Upper lobe of left lung (tissue), 6 donors: ENCODE results near the gene ARHGEF37. TPM values are rescaled to one million over a fixed set of nuclear protein-coding genes. Genes with fewer than 3 reads are reported as not detected.

Experiments used
- ATAC-seq, 2 donors: fragments of 200-7000 bp; cut with Tn5 transposase; one replicate each; pipeline ENCODE4 v1.9.1; 2022; ENCODE audit warnings: mild to moderate bottlenecking in 2 of 2, moderate library complexity in 2 of 2; ENCODE audit not compliant: low FRiP score in 2 of 2
- DNase-seq, 2 donors: peaks; one replicate each; pipeline ENCODE4 v3.0.0-alpha.2; 2019 to 2020
- H3K27ac ChIP-seq, 4 donors: fragments of 200-600 bp; sonication (generic); one replicate each; pipeline ENCODE4 v1.5.1; 2016 to 2019
- H3K27me3 ChIP-seq, 4 donors: fragments of 200-600 bp; sonication (generic); one replicate each; pipeline ENCODE4 v1.5.1; 2017 to 2019
- H3K36me3 ChIP-seq, 4 donors: fragments of 200-600 bp; sonication (generic); one replicate each; pipeline ENCODE4 v1.5.1; 2016 to 2019
- H3K4me1 ChIP-seq, 4 donors: fragments of 200-600 bp; sonication (generic); one replicate each; pipeline ENCODE4 v1.5.1; 2018 to 2019
- H3K4me3 ChIP-seq, 4 donors: fragments of 200-600 bp; sonication (generic); one replicate each; pipeline ENCODE4 v1.5.1; 2017 to 2019; ENCODE audit warnings: mild to moderate bottlenecking in 2 of 4, moderate library complexity in 1 of 4
- H3K9me3 ChIP-seq, 4 donors: fragments of 200-600 bp; sonication (generic); one replicate each; pipeline ENCODE4 v1.5.1; 2018 to 2019
- POLR2A ChIP-seq, 4 donors: fragments of 450-650 bp; IDR thresholded peaks; one replicate each; pipeline ENCODE4 v1.5.1; 2016 to 2017; ENCODE audit warnings: antibody characterized with exemption in 4 of 4, mild to moderate bottlenecking in 2 of 4
- POLR2AphosphoS5 ChIP-seq, 2 donors: sonication (generic); formaldehyde crosslinking; IDR thresholded peaks; one replicate each; pipeline ENCODE4 v1.5.1; 2017; ENCODE audit warnings: antibody characterized with exemption in 2 of 2
- WGBS, 2 donors: methylation state at CpG; one replicate each; pipeline ENCODE4 v1.1.5; 2017 to 2018; 5-methylcytosine and 5-hydroxymethylcytosine counted together
- small RNA-seq, 4 donors: library from RNA; depleted of rRNA; stranded (forward); fragments of <200 nt; gene quantifications; one replicate each; pipeline ENCODE3, GENCODE V24; 2016
- total RNA-seq, 6 donors: library from RNA; depleted of rRNA in 4 of 6; stranded (reverse); fragments of >200 nt in 4 of 6; gene quantifications; one replicate each; pipeline versions ENCODE4 v1.1.0 to v1.2.1, GENCODE V29; 2016 to 2021
- TF ChIP-seq, protein P1 (sequence below), 6 experiments: fragments of 450-650 bp in 4 of 6; fragments of 200-600 bp in 2 of 6; sonication (generic) in 2 of 6; IDR thresholded peaks; one replicate each; pipeline ENCODE4 v1.5.1; 2016 to 2019; ENCODE audit warnings: antibody characterized with exemption in 6 of 6
- donor health status: DM: no; HTN: no; CAD: no; lungs with moderate emphysema.
- donor health status: DM: no; HTN: yes; CAD: no; lungs with severe emphysema.

Gene ARHGEF37
- total RNA-seq, 6 donors from 2014 or later = 4.3 to 13.6 (median 10.0) TPM

DNA sequence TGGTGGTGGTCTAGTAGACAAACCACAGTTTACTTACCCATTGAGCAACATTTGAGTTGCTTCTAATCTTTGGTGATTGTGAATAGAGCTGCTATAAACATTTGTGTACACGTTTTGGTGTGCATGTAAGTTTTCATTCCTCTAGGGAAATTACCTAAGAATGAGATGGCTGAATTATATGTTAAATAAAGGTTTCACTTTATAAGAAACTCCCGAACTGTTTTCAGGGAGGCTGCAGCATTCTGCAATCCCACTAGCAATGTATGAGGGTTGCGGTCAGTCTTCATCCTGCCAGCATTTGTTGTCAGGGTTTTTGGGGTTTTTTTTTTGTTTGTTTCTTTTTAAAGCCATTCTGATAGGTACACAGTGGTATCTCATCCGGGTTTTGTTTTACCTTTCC is 103.1 kb downstream of the ARHGEF37 start:
- TF ChIP-seq, protein P1, sequence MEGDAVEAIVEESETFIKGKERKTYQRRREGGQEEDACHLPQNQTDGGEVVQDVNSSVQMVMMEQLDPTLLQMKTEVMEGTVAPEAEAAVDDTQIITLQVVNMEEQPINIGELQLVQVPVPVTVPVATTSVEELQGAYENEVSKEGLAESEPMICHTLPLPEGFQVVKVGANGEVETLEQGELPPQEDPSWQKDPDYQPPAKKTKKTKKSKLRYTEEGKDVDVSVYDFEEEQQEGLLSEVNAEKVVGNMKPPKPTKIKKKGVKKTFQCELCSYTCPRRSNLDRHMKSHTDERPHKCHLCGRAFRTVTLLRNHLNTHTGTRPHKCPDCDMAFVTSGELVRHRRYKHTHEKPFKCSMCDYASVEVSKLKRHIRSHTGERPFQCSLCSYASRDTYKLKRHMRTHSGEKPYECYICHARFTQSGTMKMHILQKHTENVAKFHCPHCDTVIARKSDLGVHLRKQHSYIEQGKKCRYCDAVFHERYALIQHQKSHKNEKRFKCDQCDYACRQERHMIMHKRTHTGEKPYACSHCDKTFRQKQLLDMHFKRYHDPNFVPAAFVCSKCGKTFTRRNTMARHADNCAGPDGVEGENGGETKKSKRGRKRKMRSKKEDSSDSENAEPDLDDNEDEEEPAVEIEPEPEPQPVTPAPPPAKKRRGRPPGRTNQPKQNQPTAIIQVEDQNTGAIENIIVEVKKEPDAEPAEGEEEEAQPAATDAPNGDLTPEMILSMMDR (IDR thresholded peaks at IDR 0.05) = no peak
- TF ChIP-seq POLR2AphosphoS5 (IDR thresholded peaks at IDR 0.05) = no peak
- TF ChIP-seq POLR2A (IDR thresholded peaks at IDR 0.05) = no peak
- Histone ChIP-seq H3K9me3 (no peaks in the 10 kb centered on the region), H3K36me3 (no peaks in the 10 kb centered on the region), H3K4me1 (peaks cover 3 to 24% (median 20%) of the 10 kb centered on the region in 4 donors), H3K27ac (no peak overlapping the region), H3K4me3 (no peak overlapping the region), H3K27me3 (no peaks in the 10 kb centered on the region)
- no peak for ATAC-seq
- DNase-seq = no peak
- 59 to 61% methylated on average over 4 of the region's 4 CpGs for WGBS, 2 donors

Small RNA genes lying within 50 kb of the gene (small RNA-seq; reads per million reads assigned to genes)
- 0 reads per million in 4 donors for gene RNU6-588P

Other genes starting within 250 kb of the ARHGEF37 start
- 10 to 100 TPM in 4 of 6 donors, 1 to 10 TPM in 2; 7.3 to 22.1 (median 12.9) TPM for gene GRPEL2, start 236.0 kb upstream of the ARHGEF37 start, total RNA-seq
- gene PCYOX1L, start 223.5 kb upstream of the ARHGEF37 start, total RNA-seq = 10 to 100 TPM in 1 of 6 donors, 1 to 10 TPM in 5; 3.2 to 10.1 (median 5.0) TPM
- gene IL17B, start 202.2 kb upstream of the ARHGEF37 start, total RNA-seq = 1 to 10 TPM in 1 of 6 donors, not detected in 5; 2.4 TPM
- gene CSNK1A1, start 30.1 kb upstream of the ARHGEF37 start, total RNA-seq = 100 to 1,000 TPM; 153 to 215 (median 202) TPM
- gene PPARGC1B, start 148.8 kb downstream of the ARHGEF37 start, total RNA-seq = 10 to 100 TPM in 2 of 6 donors, 1 to 10 TPM in 4; 3.8 to 21.0 (median 9.1) TPM